SIG-M5 (cell line): ENCODE measurements around the gene ING5.
"Not testable (repeated sequence)": the region's sequence is repeated elsewhere in the genome, so short reads cannot be mapped to it uniquely, and the experiment has no call there.

Experiments used
- DNase-seq: peaks from one replicate; lab custom pipeline; 2025; lab: John Stamatoyannopoulos, UW

The ING5 gene

DNA sequence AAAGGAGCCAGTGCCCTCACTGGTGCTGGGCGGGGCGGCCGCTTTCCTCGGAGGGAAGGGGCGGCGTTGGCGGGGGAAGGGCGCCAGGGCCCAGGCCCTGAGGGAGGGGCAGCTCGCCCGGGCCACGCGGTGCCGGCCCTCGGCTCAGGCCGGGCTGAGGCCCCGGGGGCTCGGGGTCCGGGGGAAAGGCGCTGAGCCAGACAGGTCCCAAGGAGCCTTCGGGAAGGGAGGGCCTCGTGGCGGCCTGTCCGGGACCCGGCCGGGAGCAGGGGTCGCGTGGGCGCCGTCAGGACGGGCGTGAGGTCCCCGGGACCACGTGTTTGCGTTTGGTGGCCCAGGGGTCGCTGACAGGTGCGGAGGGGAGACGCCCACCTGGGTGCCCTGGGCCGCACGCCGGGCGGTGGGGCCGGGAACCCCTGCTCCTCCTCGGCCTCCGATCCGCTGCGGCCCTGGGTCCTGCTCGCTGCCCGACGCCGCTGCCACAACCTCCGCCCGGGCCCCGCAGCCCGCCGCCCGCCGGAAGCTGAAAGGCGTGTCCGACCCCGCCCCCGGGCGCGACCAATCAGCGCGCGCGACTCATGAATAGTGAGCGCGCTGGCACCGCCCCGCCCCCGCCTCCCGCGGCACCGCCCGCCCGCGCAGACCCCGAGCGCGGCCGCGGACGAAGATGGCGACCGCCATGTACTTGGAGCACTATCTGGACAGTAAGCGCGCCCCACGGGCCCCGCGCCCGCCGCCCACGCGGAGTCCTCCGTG, at the start of gene ING5:
Gene ING5 (plus strand): TSS at position 641 of the 756 bp plus-strand sequence. CDS start 27 bp downstream, at position 668.
- DNase-seq: peak; percentile 45

DNA sequence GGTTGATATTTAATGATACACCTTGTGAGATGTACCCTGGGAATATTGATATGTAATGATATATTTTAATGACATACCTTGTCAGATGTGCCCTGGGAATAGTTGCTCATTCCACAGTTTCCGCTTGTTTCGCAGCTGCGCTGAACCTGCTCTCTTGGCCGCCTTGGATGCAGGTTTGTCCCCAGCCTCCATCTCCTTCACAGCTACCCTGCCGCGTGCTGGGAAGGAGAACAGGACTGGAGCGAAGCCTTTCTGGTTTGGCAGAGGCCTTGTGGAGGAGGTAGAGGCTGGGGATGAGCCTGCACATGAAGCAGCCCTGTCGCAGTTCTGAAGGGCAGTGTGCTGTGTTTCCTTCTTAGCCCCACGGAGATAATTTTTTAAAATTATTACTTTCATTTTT, 49.7 kb upstream of the ING5 start:
- DNase-seq: no peak

DNA sequence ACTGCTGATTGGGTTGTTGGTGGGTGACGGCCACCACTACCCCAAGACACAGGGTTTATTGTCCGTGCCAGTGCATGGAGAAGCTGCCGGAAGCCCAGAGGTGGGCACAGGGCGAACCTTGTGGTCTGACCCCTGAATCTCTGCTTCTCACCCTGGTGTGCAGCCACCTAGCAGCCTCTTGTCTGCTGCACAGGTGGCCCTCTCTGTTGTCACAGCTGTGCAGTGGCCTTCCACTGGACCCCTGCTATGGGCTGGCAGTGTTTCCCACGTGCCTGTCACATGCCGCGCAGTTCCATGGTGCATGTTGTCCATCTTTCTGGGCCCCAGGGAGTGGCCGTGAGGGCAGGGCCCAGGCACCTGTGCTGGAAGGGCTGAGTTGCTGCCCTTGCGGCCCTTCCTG, 49.1 kb upstream of the ING5 start:
- DNase-seq: no peak

DNA sequence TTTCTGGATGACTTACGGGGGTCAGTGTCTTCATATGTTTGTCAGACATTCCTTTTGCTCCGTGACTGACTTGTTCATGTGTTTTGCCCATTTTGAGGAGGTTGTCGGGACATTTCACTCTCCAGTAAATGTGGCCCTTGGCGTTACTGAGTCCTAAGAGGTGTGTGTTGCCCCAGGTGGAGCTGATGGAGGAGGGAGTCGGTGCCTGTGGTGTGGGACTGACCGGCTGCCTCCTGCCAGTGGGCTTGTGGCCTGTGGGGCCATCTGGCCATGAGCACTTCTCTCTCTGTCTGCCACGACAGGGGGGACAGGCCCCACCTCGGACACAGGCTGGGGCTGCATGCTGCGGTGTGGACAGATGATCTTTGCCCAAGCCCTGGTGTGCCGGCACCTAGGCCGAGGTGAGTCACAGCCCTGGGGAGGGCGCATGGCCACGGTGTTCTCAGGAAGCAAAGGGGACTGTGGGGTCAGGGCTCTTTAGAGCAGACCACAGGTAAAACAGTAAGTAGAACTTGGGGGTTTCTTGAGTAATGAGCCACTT, 48.6 kb upstream of the ING5 start:
- no peak for DNase-seq

DNA sequence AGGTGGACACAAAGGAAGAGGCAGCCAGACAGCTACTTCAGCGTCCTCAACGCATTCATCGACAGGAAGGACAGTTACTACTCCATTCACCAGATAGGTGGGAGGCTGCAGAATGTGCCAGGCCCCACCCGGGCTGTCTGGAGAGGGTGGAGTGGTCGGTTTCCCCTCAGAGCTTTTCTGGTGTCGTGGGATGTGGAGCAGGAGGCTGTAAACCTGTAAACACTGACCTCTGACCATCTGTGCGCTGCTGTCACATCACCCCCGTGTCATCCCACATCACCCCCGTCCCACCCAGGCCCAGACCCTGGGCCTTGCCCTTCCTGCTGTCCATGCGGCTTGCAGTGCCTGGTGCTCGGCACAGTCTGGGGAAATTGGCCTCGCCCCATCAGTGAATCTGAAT, 47.3 kb upstream of the ING5 start:
- DNase-seq: no peak

DNA sequence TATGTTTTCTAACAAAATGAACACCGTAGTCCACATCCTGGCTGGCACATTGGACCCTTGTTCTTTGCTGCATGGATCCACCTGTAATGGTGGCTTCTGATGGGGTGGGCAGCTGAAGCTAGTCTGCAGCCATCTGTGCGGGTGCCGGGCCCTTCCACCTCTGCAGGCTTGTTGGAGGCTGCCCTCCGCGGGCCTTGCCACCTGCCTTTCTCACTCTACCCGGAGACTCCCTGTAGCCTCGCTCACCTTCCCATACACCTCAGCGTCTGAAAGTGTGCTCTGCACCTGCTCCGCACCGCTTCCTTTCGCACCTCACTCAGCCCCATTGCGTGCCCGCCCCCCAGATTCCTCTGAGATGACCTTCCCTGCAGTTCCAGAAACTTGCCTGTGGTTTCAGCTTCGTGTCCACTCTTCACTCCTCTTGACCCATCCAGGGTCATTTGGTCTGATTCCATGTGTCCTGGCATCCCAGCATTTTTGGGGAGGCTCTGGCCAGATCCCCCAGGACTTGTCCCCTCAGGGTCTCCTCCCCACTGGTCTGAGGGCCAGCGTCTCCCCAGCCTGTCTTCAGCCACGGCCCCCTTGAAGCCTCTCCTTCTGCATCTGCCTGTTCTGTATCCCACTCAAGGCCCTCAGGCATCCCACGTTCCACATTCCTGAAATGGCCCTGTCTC, 46.2 kb upstream of the ING5 start:
- no peak for DNase-seq

DNA sequence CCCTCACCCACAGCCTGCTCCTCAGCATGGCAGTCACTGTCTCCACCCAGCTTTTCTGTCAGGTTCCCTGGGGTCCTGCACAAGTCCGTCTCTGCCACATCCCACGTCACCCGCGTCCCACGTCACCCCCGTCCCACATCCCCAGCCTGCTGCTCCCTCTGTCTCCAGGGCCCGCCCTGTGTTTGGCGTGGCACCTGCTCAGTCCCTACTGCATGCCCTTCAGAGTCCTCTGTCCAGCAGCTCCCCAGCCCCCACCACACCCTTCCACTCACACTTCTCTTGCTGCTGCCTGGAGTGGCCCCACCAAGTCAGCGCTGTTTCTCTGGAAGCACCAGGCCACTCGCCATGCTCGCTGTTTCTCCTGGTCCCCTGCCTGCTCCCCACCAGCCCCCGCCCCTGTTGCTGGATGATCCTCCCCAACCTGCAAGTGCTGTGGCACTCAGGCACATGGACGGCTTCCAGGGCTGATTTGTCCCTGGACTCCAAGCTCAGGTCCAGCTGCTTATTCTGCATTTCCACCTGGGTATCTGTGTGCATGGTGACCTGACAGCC, 45.6 kb upstream of the ING5 start:
- DNase-seq: no peak

DNA sequence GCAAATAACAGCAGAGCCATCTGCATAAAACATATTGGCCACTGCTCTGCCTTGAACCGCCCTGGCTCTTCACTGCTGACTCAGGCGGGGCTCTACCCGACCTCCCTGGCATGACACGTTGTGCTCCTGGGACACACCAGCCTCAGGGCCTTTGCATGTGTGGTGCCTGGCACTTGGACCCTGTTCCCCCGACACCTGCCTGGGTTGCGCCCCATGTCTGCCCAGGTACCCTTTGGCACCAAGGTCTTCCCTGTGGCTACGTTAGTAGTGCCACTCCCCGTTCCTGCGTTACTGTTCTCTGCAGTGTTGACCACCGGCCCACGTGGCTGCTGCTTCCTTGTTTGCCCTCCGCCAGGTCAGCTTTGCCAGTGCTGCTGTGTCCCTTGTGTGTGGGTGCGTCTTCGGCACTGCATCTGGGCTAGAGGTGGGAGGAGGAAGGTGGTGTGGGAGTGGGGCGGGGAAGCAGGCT, 44.0 kb upstream of the ING5 start:
- DNase-seq: no peak

DNA sequence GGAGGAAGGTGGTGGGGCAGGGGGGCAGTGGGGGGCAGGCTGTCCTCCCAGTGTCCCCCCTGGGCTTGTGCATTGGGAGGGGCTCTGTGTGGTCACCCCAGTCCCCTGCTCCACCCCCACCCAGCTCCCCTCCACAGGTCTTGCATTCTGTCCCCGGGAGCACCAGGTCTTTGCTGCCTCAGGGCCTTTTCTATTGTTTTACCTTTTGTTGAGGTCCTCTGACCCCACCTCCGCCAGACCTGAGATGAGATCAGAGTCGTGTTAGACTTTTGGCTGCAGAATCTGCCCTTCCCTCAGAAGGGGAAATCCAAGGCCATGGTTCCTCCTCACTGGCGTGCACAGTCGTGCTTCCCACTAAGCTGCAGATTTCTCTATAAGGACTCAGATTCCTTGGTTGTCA, 43.5 kb upstream of the ING5 start:
- no peak for DNase-seq

DNA sequence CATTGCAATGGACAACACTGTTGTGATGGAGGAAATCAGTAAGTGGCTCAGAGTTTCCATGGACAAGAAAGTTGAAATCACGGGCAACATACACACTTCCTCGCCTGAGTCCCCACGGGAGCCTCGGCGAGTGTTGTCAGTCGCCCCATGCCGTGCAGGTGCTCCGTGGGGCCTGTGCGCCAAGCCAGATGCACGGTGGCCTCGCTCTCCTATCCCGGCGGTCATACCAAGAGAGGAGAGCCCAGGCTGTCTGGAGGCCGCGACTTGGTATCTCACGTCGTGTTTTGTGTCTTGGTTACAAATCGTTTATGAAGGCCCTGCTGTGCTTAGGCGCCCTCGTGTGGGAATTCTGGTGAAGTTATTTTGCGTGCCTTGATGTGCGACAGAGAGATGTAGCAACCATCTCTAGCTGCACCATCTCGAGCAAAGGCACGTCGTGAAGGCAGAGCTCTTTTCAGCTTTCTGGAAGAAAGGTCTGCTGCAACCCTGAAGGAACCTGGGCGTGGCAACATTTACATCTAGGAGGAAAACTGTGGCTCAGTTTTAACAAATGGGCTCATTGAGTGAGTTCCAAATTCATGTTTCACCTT, 42.6 kb upstream of the ING5 start:
- DNase-seq: no peak

DNA sequence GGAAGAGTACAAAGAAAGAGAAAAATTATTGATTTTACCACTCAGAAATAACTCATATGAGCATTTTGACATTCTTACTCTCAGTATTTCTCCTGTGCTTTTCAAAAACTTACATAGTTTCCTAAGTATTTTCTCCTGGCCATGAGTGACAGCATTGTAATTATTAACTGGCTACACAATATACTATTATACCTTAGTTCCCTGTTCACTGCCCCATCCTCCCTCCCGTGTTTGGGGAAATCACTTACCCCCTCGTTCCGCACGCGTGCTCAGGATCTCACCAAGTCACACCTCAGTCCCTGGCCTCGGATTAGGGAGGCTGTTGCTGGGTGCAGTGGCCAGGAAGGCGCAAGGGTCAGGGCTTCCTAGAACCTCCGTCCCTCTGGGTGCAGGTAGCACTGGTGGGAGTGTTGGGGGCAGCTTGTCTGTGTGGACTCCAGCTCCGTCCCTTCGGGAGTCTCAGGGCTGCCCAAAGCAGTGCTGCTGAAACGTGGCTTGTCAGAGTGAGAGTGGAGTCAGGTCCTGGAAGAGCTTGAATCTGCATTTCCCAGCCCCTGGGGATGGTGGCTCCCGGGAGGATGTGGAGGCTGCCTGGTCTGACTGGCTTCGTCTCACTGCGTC, 41.1 kb upstream of the ING5 start:
- DNase-seq: no peak

DNA sequence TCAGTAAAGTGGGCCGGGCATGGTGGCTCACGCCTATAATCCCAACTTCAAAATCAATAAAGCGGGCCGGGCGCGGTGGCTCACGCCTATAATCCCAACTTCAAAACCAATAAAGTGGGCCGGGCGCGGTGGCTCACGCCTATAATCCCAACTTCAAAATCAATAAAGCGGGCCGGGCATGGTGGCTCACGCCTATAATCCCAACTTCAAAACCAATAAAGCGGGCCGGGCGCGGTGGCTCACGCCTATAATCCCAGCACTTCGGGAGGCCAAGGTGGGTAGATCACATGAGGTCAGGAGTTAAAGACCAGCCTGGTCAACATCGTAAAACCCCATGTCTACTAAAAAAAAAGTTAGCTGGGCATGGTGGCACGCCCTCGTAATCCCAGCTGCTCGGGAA, 39.1 kb upstream of the ING5 start:
- not testable (repeated sequence) for DNase-seq

DNA sequence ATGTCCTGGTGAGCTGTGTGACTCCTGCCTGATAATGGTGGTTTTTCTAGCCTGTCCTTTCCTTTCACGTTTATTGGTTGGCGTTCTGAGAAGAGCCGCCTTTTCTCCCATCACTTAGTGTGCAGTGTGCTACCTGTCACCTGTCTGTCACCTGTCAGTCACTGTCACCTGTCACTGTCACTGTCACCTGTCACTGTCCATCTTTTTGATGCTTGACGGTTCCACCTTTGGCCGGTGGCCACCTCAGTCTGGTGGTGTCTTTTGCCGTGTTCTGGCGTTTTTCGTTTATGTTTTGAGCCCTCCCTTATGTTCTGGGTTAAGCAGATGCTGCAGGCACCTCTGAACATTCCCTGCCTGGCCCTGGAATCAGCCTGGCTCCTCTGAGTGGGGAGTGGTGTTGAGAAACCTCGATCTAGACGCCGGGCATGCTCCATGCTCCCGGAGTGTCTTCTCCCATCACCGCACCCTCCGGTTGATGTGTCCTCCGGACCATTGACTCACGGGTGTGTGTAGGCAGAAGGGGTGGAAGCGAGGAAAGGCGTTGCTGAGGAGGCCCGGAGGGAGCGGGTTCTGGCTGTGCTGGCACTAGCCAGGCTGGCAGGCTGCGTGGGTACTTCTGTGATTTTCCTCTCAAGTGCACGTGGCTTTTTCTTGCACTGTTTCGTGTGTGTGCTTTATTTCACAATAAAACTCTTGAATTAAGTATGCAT, 36.0 kb upstream of the ING5 start:
- DNase-seq: no peak

DNA sequence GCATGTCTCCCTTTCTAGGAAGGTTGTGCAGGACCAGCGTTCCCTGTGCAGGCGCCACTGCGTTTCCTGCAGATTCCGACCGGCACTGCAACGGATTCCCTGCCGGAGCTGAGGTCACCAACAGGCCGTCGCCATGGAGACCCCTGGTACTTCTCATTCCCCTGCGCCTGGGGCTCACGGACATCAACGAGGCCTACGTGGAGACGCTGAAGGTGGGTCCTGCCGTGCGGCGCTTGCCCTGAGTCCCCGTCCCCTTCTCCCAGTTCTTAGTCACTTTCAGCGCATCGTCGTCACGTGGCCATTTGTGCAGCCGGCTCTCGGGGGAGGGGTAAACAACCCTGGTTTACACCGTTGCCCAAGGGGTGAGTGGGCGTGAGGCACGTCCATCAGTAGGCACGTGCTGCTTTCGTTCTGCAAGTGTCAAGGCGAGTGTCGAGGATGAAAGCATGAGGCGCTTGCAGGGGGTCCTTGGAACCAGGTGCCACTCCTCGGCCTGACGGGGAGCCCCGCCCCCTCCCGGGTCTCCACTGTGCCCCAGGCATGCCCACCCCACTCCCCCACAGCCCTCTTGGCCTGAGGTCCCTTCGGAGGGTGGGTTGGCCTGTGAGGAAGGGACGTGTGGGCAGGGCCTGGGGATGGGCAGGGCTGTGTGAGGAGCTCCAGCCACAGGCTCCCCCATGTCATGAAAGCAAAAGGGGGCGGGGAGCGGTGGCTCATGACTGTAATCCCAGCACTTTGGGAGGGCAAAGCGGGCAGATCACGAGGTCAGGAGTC, 35.0 kb upstream of the ING5 start:
- no peak for DNase-seq

DNA sequence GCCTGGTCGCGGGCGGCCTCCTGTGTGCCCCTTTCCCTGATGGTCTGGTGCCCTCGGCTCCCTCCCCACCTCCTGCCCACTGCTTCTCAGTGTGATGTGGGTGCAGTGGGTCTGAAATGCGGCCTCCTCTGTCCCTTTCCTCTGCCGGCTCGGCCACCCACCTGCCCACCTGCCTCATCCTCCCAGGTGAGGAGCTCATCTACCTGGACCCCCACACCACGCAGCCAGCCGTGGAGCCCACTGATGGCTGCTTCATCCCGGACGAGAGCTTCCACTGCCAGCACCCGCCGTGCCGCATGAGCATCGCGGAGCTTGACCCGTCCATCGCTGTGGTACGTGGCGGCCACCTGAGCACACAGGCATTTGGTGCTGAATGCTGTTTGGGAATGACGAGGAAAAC, 33.5 kb upstream of the ING5 start:
- DNase-seq: no peak

DNA sequence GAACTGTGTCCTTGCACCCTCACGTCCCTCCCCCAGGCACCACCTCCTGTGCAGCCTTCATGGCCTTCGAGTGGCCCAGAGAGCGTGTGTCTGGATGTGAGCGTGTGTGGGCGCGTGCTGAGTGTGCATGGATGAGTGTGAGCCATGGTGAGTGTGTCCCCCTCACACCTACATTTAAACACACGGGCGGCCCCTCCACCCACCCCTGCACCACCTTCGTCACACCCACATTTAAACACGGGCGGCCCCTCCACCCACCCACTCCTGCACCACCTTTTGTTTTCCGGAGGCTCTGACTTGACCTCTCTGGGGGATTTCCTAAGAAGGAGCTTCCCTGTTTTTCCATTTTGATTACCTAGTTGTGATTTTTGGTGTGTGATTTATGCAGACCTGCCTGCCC, 33.0 kb upstream of the ING5 start:
- no peak for DNase-seq

DNA sequence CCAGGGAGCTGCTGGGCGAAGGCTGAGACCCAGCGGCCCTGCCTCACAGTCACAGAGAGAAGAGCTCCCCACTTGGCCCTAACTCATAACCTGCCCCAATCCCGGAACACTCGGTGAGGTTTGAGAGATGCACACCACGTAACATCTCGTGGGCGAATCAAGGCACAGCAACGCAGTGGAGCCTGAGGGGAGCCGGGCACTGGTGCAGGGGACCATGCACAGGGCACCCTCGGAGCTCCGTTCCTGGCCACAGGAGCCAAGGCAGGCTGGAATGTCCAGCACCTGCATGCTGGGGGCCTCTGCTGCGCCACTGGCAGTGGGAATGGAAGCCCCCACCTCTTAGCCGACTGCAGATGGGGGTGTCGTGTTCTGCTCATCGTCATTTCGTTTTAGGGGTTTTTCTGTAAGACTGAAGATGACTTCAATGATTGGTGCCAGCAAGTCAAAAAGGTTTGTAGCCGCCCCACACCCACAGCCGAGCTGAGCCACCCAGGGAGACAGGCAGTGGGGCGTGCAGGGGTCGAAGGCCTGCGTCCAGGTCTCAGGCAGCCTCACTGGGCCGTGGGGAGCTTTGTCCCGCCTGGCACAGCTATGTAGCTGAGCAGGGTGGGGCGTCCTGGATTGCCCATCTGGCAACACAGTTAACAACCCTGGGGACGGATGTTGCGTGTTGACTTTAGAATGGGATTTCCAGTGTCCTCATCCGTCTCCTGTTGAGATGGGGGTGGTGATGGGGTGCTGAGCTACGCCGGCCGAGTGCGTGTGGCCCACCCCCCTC, 31.3 kb upstream of the ING5 start:
- no peak for DNase-seq

DNA sequence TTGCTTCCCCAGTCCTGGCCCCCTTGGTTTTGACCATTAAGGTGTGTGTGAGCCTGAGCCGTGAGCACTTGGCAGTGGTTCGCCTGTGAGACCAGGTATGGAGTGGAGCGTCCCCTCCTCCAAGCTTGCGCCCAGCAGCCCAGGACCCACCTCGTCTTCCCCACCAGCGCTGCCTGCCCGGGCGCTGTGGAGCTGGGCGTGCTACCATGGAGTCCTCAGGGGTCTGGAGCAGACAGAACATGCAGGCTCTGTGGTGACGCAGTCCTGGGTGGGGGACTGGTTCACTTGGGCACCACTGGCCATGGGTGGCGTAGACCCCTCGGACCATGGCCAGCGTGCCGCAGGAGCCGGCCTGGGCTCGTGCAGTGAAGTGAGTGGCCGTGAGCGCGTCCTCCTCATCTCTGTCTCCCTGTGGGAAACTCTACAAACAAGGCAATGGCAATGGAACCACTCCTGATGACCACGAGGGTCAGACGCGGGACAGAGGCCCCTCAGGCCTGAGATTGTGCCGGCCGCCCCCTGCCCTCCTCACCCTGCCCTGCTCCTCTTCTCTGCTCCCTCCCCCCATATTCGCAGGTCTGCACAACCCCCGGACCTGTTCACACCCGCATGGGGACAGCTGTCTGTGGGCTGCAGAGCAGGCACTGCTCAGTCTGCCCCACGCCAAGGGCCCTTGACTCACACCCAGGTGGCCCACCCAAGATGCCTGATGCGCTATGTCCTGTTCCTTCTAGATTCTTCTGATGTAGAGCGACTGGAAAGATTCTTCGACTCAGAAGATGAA, 30.2 kb upstream of the ING5 start:
- DNase-seq: no peak
